Lung (tissue), 12 donors: ENCODE results near the gene TNFRSF19. TPM values are rescaled to one million over a fixed set of nuclear protein-coding genes. Genes with fewer than 3 reads are reported as not detected.

Experiments
- ATAC-seq: fragments of 200-7000 bp; cut with Tn5 transposase; one replicate; pipeline ENCODE4 v1.9.1; 2020; ENCODE audit warnings: moderate number of reproducible peaks; ENCODE audit not compliant: insufficient read depth, low FRiP score
- DNase-seq, 3 donors: peaks; one replicate each; pipeline ENCODE4 v3.0.0-alpha.2; 2013 to 2017
- H3K27ac ChIP-seq, 2 donors: one replicate each; pipeline ENCODE4 v1.5.1; 2013; ENCODE audit warnings: mild to moderate bottlenecking in 2 of 2, moderate library complexity in 2 of 2, control low read depth in 1 of 2, inconsistent platforms in 1 of 2, low read depth in 1 of 2, low read length in 1 of 2
- H3K27me3 ChIP-seq, 3 donors: one replicate each; pipeline ENCODE4 v1.5.1; 2013; ENCODE audit warnings: low read length in 2 of 3; ENCODE audit not compliant: control insufficient read depth in 3 of 3, insufficient read depth in 3 of 3
- H3K36me3 ChIP-seq, 4 donors: one replicate each; pipeline ENCODE4 v1.5.1; 2013; ENCODE audit warnings: low read length in 4 of 4, mild to moderate bottlenecking in 1 of 4, moderate library complexity in 1 of 4; ENCODE audit not compliant: control insufficient read depth in 4 of 4, insufficient read depth in 4 of 4
- H3K4me1 ChIP-seq, 5 donors: one replicate each; pipeline ENCODE4 v1.5.1; 2013; ENCODE audit warnings: low read length in 5 of 5, mild to moderate bottlenecking in 2 of 5, moderate library complexity in 1 of 5; ENCODE audit not compliant: control insufficient read depth in 5 of 5, insufficient read depth in 5 of 5
- H3K4me3 ChIP-seq: one replicate; pipeline ENCODE4 v1.5.1; 2013; ENCODE audit warnings: mild to moderate bottlenecking, control low read depth, moderate library complexity
- H3K9ac ChIP-seq, 2 donors: one replicate each; pipeline ENCODE4 v1.5.1; 2013; ENCODE audit warnings: low read length in 2 of 2, control low read depth in 1 of 2; ENCODE audit not compliant: insufficient read depth in 1 of 2
- H3K9me3 ChIP-seq, 4 donors: one replicate each; pipeline ENCODE4 v1.5.1; 2013; ENCODE audit warnings: low read length in 3 of 4, mild to moderate bottlenecking in 1 of 4, moderate library complexity in 1 of 4; ENCODE audit not compliant: control insufficient read depth in 4 of 4, insufficient read depth in 3 of 4
- CTCF ChIP-seq: IDR thresholded peaks from 2 replicates; pipeline ENCODE4 v1.5.1; 2012; ENCODE audit warnings: mild to moderate bottlenecking; ENCODE audit errors: control extremely low read depth, extremely low read depth
- whole genome bisulfite sequencing, 2 donors: extraction: QIAGEN DNeasy Blood & Tissue Kit; methylation state at CpG; one replicate each; pipeline ENCODE4 v1.1.7; 2013; 5-methylcytosine and 5-hydroxymethylcytosine counted together
- polyA plus RNA-seq, 2 donors: library from polyadenylated mRNA; stranded (reverse); fragments of 200-250 nt; gene quantifications; one replicate each; pipeline ENCODE4 v1.2.1, GENCODE V29; 2013
- total RNA-seq, 2 donors: library from RNA; depleted of rRNA in 1 of 2; stranded (reverse); fragments of >200 nt in 1 of 2; gene quantifications; one replicate each; pipeline ENCODE4 v1.2.1, GENCODE V29; 2014 to 2021
- donor health status: control.
- donor health status: control.
- donor health status: Bipolar disorder and iron deficiency.
- donor health status: healthy.
- donor health status: DM: yes; HTN: yes; CAD: no.

Gene TNFRSF19
- total and polyA plus RNA-seq, 4 donors, result 9.5 to 68.0 (median 34.7) TPM

- no peak for TF ChIP-seq CTCF
- no peak for DNase-seq
- H3K27ac ChIP-seq, result no peak overlapping the region
- no peaks in the 10 kb centered on the region for H3K36me3 ChIP-seq
- no peak overlapping the region for H3K9ac ChIP-seq
- H3K27me3 ChIP-seq, result no peaks in the 10 kb centered on the region
- peaks cover 0 to 26% (median 3%) of the 10 kb centered on the region in 5 donors for H3K4me1 ChIP-seq
- ATAC-seq, result peak; percentile 14
- 48 to 70% methylated on average over 46 of the region's 46 CpGs for WGBS, 2 donors
- H3K9me3 ChIP-seq, result no peaks in the 10 kb centered on the region
- H3K4me3 ChIP-seq, result no peak overlapping the region
These were observed 125.7 kb downstream of the TNFRSF19 start for GRCh38 chr13:23695711-23696464.

GRCh38 chr13:23696610-23697009 is 126.4 kb downstream of the TNFRSF19 start:
- no peak for DNase-seq
- Histone ChIP-seq H3K4me3 (no peak overlapping the region), H3K9ac (no peak overlapping the region), H3K36me3 (no peaks in the 10 kb centered on the region), H3K27me3 (no peaks in the 10 kb centered on the region), H3K9me3 (no peaks in the 10 kb centered on the region), H3K4me1 (peaks cover 0 to 26% (median 3%) of the 10 kb centered on the region in 5 donors), H3K27ac (no peak overlapping the region)
- ATAC-seq, result no peak
- no peak for TF ChIP-seq CTCF
- 70% methylated on average over 5 of the region's 5 CpGs for WGBS, 2 donors

GRCh38 chr13:23697772-23698313 is 127.6 kb downstream of the TNFRSF19 start:
- ATAC-seq, result no peak
- peak in 1 of 3 donors; percentile 46 for DNase-seq
- Histone ChIP-seq H3K9me3 (no peaks in the 10 kb centered on the region), H3K4me3 (no peak overlapping the region), H3K4me1 (peaks cover 0 to 31% (median 4%) of the 10 kb centered on the region in 5 donors), H3K27me3 (no peaks in the 10 kb centered on the region), H3K27ac (peak overlapping the region in 1 of 2 donors; percentile 28), H3K36me3 (no peaks in the 10 kb centered on the region), H3K9ac (no peak overlapping the region)
- TF ChIP-seq CTCF, result no peak
- WGBS, 2 donors, result 38 to 55% methylated on average over 1 of the region's 1 CpG
